Measurements from ENCODE around the gene DPM1.

The DPM1 gene

DNA sequence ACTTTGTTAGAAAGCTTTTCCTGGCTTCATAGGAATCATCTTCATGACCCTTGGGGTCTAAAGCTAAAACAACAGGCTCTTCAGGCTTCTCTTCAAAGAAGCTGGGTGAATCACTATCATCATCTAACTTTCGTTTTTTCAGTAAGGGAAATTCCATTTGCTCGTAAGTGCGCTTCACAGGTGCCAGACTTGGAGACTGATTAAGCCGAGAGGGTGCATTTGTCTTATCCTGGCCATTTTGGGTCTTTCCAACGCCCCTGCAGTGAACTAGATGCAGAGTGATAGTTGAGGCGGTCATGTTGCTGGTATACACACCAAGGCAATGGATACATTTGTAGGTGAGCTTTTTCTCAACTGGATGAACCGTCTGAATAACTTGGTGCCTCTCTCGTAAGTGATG, 65.9 kb downstream of the DPM1 start:
- peaks cover 21% of the 10 kb centered on the region for H3K36me3 ChIP-seq (ENCODE audit: control insufficient read depth, insufficient read depth, low read length)

DNA sequence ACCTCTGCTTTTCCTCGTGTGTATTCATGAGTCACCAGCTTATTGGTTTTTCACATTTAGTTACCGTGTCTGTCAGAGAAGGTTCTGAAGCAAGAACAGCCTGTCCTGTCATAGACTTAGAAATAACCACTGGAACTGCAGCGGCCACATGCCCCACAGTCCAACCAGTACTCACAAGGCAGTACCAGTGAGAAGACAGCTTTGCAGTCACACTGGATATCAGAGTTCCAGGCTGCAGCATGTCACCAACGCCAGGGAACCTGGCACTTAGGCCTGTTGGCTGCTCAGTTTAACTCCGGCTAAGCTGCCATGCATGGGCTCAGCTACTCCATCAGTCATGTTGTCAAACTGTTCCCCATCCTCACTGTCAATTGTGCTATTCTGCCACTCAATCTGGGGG, 67.2 kb downstream of the DPM1 start:
- H3K27me3 ChIP-seq (replicated peaks; ENCODE audit: control insufficient read depth, insufficient read depth, low read length): no peaks in the 10 kb centered on the region
- TF ChIP-seq, protein P1, sequence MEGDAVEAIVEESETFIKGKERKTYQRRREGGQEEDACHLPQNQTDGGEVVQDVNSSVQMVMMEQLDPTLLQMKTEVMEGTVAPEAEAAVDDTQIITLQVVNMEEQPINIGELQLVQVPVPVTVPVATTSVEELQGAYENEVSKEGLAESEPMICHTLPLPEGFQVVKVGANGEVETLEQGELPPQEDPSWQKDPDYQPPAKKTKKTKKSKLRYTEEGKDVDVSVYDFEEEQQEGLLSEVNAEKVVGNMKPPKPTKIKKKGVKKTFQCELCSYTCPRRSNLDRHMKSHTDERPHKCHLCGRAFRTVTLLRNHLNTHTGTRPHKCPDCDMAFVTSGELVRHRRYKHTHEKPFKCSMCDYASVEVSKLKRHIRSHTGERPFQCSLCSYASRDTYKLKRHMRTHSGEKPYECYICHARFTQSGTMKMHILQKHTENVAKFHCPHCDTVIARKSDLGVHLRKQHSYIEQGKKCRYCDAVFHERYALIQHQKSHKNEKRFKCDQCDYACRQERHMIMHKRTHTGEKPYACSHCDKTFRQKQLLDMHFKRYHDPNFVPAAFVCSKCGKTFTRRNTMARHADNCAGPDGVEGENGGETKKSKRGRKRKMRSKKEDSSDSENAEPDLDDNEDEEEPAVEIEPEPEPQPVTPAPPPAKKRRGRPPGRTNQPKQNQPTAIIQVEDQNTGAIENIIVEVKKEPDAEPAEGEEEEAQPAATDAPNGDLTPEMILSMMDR (IDR thresholded peaks at IDR 0.05; ENCODE audit: insufficient read depth, low read length, poor library complexity, severe bottlenecking): no peak
- H3K36me3 ChIP-seq (ENCODE audit: control insufficient read depth, insufficient read depth, low read length): peaks cover 21% of the 10 kb centered on the region
- H3K4me3 ChIP-seq (replicated peaks; ENCODE audit: low read depth, low read length): no peak overlapping the region
- DNase-seq (ENCODE audit: extremely low read depth, insufficient read length): no peak

More for the DNA sequence above, 65.9 kb downstream of the DPM1 start:
- TF ChIP-seq, protein P1 (IDR thresholded peaks at IDR 0.05; ENCODE audit: insufficient read depth, low read length, poor library complexity, severe bottlenecking): no peak
- DNase-seq (ENCODE audit: extremely low read depth, insufficient read length): no peak
- Histone ChIP-seq H3K4me3 (replicated peaks; ENCODE audit: low read depth, low read length) (no peak overlapping the region), H3K27me3 (replicated peaks; ENCODE audit: control insufficient read depth, insufficient read depth, low read length) (no peaks in the 10 kb centered on the region)

DNA sequence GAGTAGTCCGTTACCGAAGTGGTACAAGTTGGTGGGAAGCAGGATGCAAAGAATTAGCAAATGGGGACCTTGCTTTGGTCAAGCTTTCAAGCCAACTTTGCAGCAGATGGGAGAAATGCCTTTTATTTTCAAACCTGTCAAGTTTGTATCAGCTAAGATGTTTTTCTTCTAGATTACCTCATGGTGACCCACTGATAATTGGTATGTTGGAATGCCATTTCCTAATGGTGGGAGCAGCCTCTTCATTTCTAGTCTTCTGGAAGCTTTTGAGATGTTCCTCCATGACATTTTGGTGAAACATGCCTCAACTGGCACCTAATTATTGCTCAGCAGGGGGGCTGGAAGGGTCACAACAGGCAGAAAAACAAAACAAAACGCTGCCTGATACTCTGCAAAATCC, 70.8 kb downstream of the DPM1 start:
- H3K36me3 ChIP-seq (ENCODE audit: control insufficient read depth, insufficient read depth, low read length): peaks cover 10% of the 10 kb centered on the region
- no peak overlapping the region for H3K4me3 ChIP-seq (replicated peaks; ENCODE audit: low read depth, low read length)
- TF ChIP-seq, protein P1 (IDR thresholded peaks at IDR 0.05; ENCODE audit: insufficient read depth, low read length, poor library complexity, severe bottlenecking): no peak
- no peaks in the 10 kb centered on the region for H3K27me3 ChIP-seq (replicated peaks; ENCODE audit: control insufficient read depth, insufficient read depth, low read length)
- DNase-seq (ENCODE audit: extremely low read depth, insufficient read length): no peak

DNA sequence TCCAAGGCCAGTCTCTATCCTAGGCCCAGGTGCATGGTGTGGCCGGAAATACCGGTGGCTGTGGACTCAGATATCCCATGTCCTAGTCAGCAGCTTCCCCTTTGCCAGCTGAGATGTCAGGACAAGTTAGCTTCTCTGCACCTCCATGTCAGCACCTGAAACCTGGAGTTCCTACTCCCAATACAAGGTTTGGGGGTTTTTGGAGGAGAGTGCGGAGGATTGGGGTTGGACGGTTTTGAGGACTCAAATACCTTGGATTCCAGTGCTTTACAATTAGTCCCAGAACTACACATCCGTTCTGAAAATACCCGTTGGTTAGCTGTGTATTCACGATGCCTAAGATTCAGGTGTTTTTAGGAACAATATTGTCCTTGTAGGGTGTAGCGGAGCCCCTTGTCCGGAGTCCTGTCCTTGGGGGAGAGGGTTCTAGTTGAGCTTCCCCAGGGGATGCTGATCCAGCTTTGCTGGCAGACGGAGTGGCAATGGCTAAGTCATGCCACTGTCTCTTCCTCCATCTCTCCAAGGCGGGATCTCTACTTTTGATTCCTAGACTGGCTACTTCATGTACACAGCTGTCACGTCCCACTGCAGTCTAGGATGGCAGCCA, 72.0 kb downstream of the DPM1 start:
- Histone ChIP-seq H3K4me3 (replicated peaks; ENCODE audit: low read depth, low read length) (no peak overlapping the region), H3K36me3 (ENCODE audit: control insufficient read depth, insufficient read depth, low read length) (peaks cover 5% of the 10 kb centered on the region), H3K27me3 (replicated peaks; ENCODE audit: control insufficient read depth, insufficient read depth, low read length) (no peaks in the 10 kb centered on the region)
- no peak for DNase-seq (ENCODE audit: extremely low read depth, insufficient read length)
- TF ChIP-seq, protein P1 (IDR thresholded peaks at IDR 0.05; ENCODE audit: insufficient read depth, low read length, poor library complexity, severe bottlenecking): no peak

DNA sequence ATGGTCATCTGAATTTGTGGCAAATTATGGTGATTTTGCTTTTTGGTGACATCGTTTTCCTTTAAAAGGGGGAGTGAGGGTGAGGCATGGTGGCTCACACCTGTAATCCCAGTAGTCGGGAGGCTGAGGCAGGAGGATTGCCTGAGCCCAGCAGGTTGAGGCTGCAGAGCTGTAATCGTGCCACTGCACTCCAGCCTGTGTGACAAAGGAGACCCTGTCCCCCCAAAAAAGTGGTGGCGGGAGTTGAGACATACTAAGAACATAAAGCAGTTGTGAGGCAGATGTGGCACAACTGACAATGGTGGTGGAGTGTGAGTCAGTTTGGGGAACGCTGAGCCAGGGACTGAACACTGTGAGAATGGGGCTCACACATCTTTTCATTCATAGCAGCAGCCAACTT, 72.6 kb downstream of the DPM1 start:
- Histone ChIP-seq H3K27me3 (replicated peaks; ENCODE audit: control insufficient read depth, insufficient read depth, low read length) (no peaks in the 10 kb centered on the region), H3K4me3 (replicated peaks; ENCODE audit: low read depth, low read length) (no peak overlapping the region), H3K36me3 (ENCODE audit: control insufficient read depth, insufficient read depth, low read length) (peaks cover 4% of the 10 kb centered on the region)
- DNase-seq (ENCODE audit: extremely low read depth, insufficient read length): no peak
- TF ChIP-seq, protein P1 (IDR thresholded peaks at IDR 0.05; ENCODE audit: insufficient read depth, low read length, poor library complexity, severe bottlenecking): no peak

DNA sequence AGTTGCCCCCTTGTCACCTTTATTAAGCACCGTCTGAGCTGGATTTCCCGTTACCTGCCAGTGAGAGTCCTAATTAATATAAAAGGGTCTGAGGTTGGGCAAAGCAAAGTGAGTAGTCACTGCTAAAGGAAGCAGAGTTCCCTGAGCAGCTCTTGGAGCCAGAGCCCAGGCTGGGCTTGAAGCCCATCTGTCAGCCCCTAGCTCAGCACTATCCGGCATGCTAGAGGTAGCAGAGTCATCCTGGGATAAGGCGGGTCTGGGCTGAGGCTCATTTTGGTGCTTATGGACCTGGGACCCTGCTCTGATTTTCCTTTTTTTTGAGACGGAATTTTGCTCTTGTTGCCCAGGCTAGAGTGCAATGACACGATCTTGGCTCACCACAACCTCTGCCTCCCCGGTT, 73.3 kb downstream of the DPM1 start:
- DNase-seq (ENCODE audit: extremely low read depth, insufficient read length): no peak
- peaks cover 9% of the 10 kb centered on the region for H3K36me3 ChIP-seq (ENCODE audit: control insufficient read depth, insufficient read depth, low read length)
- H3K4me3 ChIP-seq (replicated peaks; ENCODE audit: low read depth, low read length): no peak overlapping the region
- TF ChIP-seq, protein P1 (IDR thresholded peaks at IDR 0.05; ENCODE audit: insufficient read depth, low read length, poor library complexity, severe bottlenecking): no peak
- no peaks in the 10 kb centered on the region for H3K27me3 ChIP-seq (replicated peaks; ENCODE audit: control insufficient read depth, insufficient read depth, low read length)
